Measurements from ENCODE around the gene CCDC149.

CCDC149 gene

DNA sequence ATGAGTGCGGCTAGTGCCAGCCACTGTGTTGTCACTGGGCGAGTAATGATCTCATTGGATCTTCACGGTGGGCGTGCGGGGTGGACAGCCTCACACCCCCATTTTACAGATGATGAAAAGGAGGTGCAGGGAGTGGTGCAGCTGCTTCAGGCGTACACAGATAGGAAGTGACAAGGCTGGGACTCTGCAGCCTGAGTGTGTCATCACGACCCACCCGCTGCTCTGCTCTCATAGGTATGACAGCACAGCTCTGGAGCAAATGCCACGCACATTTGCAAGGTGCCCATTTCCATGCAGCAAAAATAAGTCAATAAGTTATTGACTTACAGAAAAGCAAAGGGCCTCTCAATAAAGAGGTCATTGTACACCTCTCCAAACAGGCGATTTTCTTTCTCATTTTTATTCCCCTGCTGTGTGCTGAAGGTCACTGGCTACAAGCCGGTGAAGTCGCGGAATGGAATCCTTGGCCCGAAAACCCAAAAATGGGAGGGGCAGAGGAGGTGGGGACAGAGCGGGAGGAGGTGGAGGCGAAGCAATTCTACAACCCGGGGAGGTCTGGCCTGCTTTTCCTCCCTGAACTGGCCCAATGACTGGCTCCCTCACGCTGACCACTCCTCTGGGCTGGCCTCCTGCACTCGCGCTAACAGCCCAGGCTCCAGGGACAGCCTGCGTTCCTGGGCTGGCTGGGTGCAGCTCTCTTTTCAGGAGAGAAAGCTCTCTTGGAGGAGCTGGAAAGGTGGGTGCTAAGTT is 117.8 kb downstream of the CCDC149 start, which contains the start of gene SOD3:
TSS of gene SOD3 (plus strand) at position 658 of the 750 bp plus-strand sequence. CDS start 3,949 bp downstream, outside the sequence.
- TF ChIP-seq GLIS3 (CRISPR knock-in tag; IDR thresholded peaks at IDR 0.05) (no peak), RARB (CRISPR knock-in tag; IDR thresholded peaks at IDR 0.05) (no peak), PPARA (CRISPR knock-in tag; IDR thresholded peaks at IDR 0.05; ENCODE audit: borderline replicate concordance) (no peak), ARNTL (CRISPR knock-in tag; IDR thresholded peaks at IDR 0.05; ENCODE audit: borderline replicate concordance, low read depth) (no peak), ZNF8 (CRISPR knock-in tag; IDR thresholded peaks at IDR 0.05) (no peak), OSR1 (CRISPR knock-in tag; IDR thresholded peaks at IDR 0.05) (no peak)
- TF ChIP-seq, protein P1, sequence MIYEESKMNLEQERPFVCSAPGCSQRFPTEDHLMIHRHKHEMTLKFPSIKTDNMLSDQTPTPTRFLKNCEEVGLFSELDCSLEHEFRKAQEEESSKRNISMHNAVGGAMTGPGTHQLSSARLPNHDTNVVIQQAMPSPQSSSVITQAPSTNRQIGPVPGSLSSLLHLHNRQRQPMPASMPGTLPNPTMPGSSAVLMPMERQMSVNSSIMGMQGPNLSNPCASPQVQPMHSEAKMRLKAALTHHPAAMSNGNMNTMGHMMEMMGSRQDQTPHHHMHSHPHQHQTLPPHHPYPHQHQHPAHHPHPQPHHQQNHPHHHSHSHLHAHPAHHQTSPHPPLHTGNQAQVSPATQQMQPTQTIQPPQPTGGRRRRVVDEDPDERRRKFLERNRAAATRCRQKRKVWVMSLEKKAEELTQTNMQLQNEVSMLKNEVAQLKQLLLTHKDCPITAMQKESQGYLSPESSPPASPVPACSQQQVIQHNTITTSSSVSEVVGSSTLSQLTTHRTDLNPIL (CRISPR knock-in tag; IDR thresholded peaks at IDR 0.05; ENCODE audit: low read depth): no peak
- peak; percentile 99 for ATAC-seq

DNA sequence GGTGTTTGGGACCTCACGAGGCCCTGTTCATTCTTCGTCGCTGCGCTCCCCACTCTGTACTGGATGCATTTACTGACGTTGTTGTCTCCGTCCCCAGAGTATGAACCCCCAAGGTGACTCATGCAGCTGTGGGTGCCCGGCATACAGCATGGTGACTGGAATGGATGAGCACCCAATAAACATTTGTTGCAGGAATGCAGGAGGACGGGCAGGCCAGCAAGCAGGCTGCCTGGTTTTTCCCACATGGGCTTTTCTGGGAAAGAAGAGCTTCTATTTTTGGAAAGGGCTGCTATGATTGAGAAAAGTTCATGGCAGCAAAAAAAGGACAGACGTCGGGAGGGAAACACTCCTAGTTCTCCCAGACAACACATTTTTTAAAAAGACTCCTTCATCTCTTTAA is 118.4 kb downstream of the CCDC149 start:
- ATAC-seq: peak; percentile 4; the same call in 1 of the 3 replicates
- TF ChIP-seq PPARA (CRISPR knock-in tag; IDR thresholded peaks at IDR 0.05; ENCODE audit: borderline replicate concordance): no peak
- TF ChIP-seq, protein P2, sequence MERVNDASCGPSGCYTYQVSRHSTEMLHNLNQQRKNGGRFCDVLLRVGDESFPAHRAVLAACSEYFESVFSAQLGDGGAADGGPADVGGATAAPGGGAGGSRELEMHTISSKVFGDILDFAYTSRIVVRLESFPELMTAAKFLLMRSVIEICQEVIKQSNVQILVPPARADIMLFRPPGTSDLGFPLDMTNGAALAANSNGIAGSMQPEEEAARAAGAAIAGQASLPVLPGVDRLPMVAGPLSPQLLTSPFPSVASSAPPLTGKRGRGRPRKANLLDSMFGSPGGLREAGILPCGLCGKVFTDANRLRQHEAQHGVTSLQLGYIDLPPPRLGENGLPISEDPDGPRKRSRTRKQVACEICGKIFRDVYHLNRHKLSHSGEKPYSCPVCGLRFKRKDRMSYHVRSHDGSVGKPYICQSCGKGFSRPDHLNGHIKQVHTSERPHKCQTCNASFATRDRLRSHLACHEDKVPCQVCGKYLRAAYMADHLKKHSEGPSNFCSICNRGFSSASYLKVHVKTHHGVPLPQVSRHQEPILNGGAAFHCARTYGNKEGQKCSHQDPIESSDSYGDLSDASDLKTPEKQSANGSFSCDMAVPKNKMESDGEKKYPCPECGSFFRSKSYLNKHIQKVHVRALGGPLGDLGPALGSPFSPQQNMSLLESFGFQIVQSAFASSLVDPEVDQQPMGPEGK (CRISPR knock-in tag; IDR thresholded peaks at IDR 0.05; ENCODE audit: borderline replicate concordance): no peak
- TF ChIP-seq TCF4 (CRISPR knock-in tag; IDR thresholded peaks at IDR 0.05; ENCODE audit: borderline replicate concordance): no peak
- TF ChIP-seq, protein P3, sequence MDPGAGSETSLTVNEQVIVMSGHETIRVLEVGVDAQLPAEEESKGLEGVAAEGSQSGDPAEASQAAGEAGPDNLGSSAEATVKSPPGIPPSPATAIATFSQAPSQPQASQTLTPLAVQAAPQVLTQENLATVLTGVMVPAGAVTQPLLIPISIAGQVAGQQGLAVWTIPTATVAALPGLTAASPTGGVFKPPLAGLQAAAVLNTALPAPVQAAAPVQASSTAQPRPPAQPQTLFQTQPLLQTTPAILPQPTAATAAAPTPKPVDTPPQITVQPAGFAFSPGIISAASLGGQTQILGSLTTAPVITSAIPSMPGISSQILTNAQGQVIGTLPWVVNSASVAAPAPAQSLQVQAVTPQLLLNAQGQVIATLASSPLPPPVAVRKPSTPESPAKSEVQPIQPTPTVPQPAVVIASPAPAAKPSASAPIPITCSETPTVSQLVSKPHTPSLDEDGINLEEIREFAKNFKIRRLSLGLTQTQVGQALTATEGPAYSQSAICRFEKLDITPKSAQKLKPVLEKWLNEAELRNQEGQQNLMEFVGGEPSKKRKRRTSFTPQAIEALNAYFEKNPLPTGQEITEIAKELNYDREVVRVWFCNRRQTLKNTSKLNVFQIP (CRISPR knock-in tag; IDR thresholded peaks at IDR 0.05; ENCODE audit: borderline replicate concordance, low read depth): no peak
- TF ChIP-seq, protein P4, sequence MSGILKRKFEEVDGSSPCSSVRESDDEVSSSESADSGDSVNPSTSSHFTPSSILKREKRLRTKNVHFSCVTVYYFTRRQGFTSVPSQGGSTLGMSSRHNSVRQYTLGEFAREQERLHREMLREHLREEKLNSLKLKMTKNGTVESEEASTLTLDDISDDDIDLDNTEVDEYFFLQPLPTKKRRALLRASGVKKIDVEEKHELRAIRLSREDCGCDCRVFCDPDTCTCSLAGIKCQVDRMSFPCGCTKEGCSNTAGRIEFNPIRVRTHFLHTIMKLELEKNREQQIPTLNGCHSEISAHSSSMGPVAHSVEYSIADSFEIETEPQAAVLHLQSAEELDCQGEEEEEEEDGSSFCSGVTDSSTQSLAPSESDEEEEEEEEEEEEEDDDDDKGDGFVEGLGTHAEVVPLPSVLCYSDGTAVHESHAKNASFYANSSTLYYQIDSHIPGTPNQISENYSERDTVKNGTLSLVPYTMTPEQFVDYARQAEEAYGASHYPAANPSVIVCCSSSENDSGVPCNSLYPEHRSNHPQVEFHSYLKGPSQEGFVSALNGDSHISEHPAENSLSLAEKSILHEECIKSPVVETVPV (CRISPR knock-in tag; IDR thresholded peaks at IDR 0.05): no peak
- TF ChIP-seq, protein P1 (CRISPR knock-in tag; IDR thresholded peaks at IDR 0.05; ENCODE audit: low read depth): no peak
- no peak for TF ChIP-seq CSDC2 (CRISPR knock-in tag; IDR thresholded peaks at IDR 0.05)
- no peak for TF ChIP-seq ZFP3 (CRISPR knock-in tag; IDR thresholded peaks at IDR 0.05)
- no peak for TF ChIP-seq GLIS3 (CRISPR knock-in tag; IDR thresholded peaks at IDR 0.05)
- no peak for TF ChIP-seq ESRRG (CRISPR knock-in tag; IDR thresholded peaks at IDR 0.05)
- no peak for TF ChIP-seq ZFP30 (CRISPR knock-in tag; IDR thresholded peaks at IDR 0.05)

DNA sequence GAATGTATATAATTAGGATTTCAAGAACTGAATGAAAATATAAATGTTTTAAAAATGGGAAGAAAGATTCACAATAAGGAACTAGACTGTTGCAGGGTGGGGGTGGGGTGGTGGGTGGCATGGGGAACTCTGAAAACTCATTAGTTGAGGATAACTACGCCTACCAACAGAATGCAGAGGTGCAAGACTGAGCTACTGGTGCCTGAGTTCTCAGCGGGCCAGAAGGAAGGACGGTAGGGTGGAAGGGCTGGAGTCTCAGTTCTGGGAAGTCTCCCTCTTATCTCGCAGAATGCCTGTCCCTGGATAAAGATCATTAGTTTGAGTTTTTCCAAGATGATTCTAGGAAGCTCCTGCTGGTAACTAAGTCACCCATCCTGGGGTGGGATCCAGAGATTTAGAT is 118.8 kb downstream of the CCDC149 start:
- no peak for TF ChIP-seq TCF4 (CRISPR knock-in tag; IDR thresholded peaks at IDR 0.05; ENCODE audit: borderline replicate concordance)
- no peak for TF ChIP-seq CSDC2 (CRISPR knock-in tag; IDR thresholded peaks at IDR 0.05)
- no peak for TF ChIP-seq GLIS3 (CRISPR knock-in tag; IDR thresholded peaks at IDR 0.05)
- TF ChIP-seq OSR1 (CRISPR knock-in tag; IDR thresholded peaks at IDR 0.05): no peak
- no peak for TF ChIP-seq ESRRG (CRISPR knock-in tag; IDR thresholded peaks at IDR 0.05)
- no peak for TF ChIP-seq PPARA (CRISPR knock-in tag; IDR thresholded peaks at IDR 0.05; ENCODE audit: borderline replicate concordance)
- TF ChIP-seq RARB (CRISPR knock-in tag; IDR thresholded peaks at IDR 0.05): no peak
- TF ChIP-seq ZNF565 (CRISPR knock-in tag; conservative IDR thresholded peaks at IDR 0.05; ENCODE audit: low read depth): no peak
- TF ChIP-seq TOX (CRISPR knock-in tag; IDR thresholded peaks at IDR 0.05; ENCODE audit: borderline replicate concordance): no peak
- TF ChIP-seq ZNF8 (CRISPR knock-in tag; IDR thresholded peaks at IDR 0.05): no peak
- no peak for TF ChIP-seq BACH2 (CRISPR knock-in tag; IDR thresholded peaks at IDR 0.05; ENCODE audit: borderline replicate concordance)
- TF ChIP-seq, protein P1 (CRISPR knock-in tag; IDR thresholded peaks at IDR 0.05; ENCODE audit: low read depth): no peak
- no peak for TF ChIP-seq ISL1 (CRISPR knock-in tag; IDR thresholded peaks at IDR 0.05)
- TF ChIP-seq SNAI2 (CRISPR knock-in tag; IDR thresholded peaks at IDR 0.05): no peak
- no peak for TF ChIP-seq ARNTL (CRISPR knock-in tag; IDR thresholded peaks at IDR 0.05; ENCODE audit: borderline replicate concordance, low read depth)
- TF ChIP-seq ZFP3 (CRISPR knock-in tag; IDR thresholded peaks at IDR 0.05): no peak
- no peak for ATAC-seq

Measured in SK-N-SH treated with all-trans-retinoic acid at 6 μM for 48 hours (cell line).